LoVo (cell line): ENCODE results near the gene COL20A1.

Experiments used
- DNase-seq: peaks from one replicate; pipeline ENCODE4 v3.0.0-alpha.2; 2016; ENCODE audit warnings: low spot score

COL20A1 gene

DNA sequence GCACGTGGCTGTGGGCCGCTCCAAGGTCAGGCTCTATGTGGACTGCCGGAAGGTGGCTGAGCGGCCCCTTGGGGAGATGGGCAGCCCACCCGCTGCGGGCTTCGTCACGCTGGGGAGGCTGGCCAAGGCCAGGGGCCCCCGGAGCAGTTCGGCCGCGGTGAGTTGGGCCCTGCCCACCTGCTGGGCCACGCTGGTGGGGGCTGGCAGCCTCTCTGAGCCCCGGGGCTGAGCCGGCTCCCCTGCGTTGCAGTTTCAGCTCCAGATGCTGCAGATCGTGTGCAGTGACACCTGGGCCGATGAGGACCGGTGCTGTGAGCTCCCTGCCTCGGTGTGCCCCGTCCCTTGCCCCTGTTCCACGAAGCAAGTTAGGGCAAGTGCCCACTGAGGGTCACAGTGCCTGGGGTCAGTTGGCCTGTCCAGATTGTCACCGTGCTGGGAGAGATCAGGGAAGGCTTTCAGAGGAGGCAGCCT lies 27.1 kb downstream of the COL20A1 start:
- no peak for DNase-seq

DNA sequence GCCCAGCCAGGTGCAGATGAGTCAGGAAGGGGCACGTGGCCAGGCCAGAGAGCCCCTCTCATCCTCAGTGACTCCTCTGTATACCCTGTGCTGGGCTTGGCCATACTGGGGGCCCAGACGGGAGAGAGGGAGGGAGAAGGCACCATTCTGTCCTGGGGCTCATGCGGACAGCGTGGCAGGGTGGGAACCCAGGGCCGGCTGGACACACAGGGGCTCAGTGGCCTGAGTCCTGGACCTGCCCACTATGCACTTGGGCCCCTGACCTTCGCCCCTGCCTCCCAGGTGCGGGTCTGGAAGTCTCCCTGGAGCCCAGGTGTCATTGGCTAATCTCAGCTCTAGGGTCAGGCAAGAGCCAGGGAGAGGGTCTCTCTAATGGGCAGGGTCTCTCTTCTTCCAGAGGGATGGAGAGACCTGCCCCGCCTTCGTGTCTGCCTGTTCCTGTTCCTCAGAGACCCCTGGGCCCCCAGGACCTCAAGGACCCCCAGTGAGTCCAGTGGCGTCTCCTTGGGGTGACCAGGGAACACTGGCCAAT lies 27.7 kb downstream of the COL20A1 start:
- no peak for DNase-seq

- DNase-seq: no peak
Observed at GRCh38 chr20:63321148-63321831, 28.3 kb downstream of the COL20A1 start.

- no peak for DNase-seq
Observed at GRCh38 chr20:63322146-63322932, 29.4 kb downstream of the COL20A1 start.

- DNase-seq: no peak
Observed at GRCh38 chr20:63322933-63323273, 29.9 kb downstream of the COL20A1 start.

GRCh38 chr20:63323357-63323981 lies 30.5 kb downstream of the COL20A1 start:
- no peak for DNase-seq

DNA sequence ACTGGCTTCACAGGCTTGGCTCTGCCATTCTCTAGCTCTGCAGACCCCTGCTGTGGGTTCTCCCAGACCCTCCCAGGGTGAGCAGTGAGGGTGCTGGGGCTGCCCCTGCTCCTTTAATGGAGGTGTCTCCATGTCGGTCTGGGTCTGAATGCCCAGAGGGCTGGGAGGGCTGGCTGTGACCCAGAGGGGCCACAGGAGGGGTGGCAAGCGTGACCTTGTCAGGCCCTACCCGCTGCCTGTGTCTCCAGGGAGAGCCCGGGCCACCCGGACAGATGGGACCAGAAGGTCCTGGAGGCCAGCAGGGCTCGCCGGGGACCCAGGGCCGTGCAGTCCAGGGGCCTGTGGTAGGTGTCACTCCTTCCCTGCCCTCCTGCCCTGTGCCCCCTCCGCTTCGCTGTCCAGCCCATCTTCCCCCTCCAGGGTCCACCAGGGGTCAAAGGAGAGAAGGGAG lies 32.1 kb downstream of the COL20A1 start:
- no peak for DNase-seq

GRCh38 chr20:63325554-63326313 lies 32.7 kb downstream of the COL20A1 start:
- DNase-seq: no peak

- DNase-seq: no peak
Observed at GRCh38 chr20:63326314-63327230, 33.6 kb downstream of the COL20A1 start.

DNA sequence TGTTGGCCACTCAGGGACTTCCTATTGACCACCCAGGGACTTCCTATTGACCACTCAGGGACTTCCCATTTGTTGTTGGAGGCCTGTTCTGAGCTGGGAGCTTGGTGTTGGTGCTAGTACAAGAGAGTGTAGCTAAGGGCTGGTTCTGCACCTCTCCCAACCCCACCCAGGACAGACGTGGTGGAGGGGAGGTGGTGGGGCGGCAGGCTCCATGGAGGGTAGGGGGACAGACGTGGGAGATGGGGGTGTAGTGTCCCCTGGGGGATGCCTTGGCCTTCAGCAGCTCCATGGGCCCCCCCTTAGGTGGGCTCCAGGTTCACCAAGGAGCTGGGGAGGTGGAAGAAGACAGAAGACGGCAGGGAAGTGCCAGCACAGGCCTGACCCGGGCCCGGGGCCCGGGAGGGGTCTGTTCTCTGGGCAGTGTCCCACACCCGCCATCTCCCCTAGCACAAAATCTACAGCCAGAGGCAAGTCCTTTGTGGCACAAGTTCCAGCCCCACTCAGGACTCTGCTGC lies 34.3 kb downstream of the COL20A1 start:
- no peak for DNase-seq

DNA sequence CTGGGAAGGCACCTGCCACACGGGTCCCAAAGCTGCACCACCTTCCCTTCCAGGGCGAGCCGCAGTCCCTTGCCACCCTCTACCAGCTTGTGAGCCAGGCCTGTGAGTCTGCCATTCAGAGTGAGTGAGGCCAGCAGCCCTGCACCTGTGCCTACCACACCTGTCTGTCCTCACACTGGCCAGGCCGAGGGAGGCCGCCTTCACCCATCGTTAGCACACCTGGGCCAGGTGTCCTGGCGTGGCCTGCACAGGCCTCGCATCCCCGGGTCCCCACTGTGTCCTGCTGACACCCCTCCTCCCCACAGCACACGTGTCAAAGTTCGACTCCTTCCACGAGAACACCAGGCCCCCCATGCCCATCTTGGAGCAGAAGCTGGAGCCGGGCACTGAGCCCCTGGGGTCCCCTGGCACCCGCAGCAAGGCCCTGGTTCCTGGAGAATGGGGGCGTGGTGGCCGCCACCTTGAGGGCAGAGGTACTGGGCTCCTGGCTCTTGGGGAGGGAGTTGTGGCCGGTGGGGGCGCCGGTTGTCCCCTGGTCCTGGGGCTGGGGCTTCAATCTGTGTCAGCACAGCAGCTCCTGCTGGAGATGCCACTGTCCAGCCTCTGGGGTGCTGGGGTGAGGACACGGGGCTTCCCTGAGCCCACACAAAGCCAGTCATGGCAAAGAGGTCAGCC lies 35.2 kb downstream of the COL20A1 start:
- no peak for DNase-seq

GRCh38 chr20:63328718-63329275 lies 35.8 kb downstream of the COL20A1 start:
- no peak for DNase-seq

- DNase-seq: no peak
Observed at GRCh38 chr20:63329331-63330083, 36.5 kb downstream of the COL20A1 start.

DNA sequence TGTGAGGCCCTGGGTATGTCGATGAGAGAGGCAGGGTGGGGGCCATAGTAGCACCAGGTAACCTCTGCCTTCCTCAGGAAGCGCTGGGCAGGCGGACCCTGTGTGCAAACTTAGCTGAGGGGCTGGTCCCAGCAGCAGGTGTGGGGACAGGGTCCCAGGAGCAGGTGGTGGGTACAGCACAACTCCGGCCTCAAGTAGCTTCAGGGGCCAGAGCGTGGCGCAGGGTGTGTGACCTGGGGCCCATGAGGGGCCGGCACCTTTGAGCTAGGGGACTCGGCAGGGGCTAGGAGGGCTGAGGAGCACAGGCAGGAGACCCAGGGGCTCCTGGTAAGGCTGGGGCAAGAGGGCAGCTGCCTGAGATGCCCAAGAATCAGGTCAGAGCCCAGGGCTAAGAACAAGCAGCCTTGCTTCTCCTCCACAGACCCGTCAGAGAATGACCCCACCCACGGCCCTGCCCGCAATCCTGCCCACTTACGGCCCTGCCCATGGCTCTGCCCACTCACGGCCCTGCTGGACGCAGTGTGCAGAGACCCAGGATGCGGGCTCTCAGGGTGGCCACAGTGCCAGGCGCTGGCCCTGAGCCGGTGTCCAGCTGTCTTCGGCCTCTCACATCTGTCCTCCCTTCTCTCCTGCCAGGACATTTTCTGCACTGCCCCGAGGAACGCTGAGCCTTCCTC lies 37.2 kb downstream of the COL20A1 start:
- no peak for DNase-seq

- DNase-seq: no peak
Observed at GRCh38 chr20:63330940-63331339, 38.0 kb downstream of the COL20A1 start.

DNA sequence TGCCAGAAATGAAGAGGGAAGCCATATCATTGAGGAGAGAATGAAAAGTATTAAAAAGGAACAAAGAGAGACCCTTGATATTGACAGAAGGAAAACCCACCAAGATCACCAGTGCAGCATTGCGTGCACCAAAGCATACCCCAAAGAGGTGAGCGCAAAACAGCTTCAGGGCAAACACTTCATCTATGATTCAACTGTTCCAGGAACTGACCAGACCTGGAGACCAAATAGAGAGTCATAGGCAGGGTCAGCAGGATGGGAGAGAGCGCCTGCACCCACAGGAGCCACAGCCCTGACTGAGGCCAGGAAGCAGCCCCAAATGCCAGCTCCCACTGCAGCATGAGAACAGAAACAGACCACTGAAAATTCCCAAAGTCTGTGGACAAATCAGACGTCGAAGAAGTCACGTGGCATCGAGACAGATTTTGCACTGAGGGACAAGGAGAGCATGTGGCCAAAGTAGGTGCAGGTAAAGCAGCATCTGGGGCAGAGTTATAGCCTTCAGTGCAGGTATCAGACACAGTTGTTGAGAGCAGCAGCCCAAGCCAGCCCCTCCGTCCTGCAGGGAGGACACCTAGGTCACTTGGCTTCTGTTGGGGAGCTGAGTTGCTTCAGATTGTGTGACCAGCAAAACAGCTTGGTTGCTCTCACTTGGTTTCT lies 38.9 kb downstream of the COL20A1 start:
- DNase-seq: no peak

DNA sequence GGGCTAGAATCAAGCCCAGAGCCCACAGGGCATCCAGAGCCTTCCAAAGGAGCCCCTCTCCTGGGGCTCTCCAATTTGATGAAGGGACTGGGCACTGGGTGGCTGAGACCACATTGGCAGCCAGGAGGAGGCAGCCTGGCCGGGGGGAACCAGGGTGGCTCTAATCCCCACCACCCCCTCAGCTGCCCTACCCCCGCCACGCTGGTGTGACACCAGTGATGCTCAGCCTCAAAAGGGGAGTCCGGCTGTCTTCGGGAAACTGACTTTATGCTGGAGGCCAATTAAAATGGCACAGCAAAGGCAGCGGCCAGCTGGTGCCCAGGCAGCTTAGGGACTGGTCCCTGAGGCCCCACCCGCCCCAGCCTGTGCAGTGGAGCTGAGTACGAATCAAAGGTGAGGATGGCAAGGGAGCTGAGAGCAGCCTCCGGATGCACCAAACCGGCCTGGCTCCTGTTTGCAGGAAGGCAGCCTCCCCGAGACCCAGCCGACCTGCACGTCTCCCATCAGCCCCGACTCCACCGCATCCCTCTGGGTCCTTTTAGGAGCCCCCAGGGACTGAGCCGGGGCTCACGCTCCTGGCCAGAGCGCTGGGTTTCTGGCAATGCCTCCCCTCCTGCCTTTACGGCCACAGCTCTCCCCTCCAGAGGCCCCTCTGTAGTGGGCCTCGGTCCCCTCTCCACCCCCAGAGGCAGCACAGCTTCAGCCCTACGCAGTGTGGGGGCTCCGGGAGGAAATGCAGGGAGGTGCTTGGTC lies 39.7 kb downstream of the COL20A1 start:
- no peak for DNase-seq
